COR-L47 (cell line): ENCODE results near the gene ROR2.
A peak's percentile ranks its signal among the peaks of the same experiment; 100 is the strongest.

ENCODE experiments used
- DNase-seq: peaks from one replicate; lab custom pipeline; 2025; lab: John Stamatoyannopoulos, UW

Gene ROR2

DNA sequence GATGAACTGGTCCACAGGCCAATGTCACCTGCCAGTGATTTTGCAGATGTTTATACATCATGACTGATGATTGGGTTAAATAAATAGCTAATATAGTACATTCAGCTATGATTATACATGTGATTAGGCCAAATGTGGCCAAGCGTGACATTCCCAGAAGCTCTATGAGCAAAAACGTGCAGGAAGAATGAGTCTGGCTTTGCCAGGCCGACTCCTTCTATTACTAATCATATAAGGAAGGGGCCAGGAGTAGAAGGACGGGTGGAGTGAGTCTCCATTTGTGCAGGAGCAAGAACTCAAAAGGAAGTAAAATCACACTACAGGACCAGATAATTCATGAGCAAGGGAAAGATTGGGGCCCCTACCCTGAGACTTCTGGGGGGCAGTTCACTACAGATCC, 178.2 kb downstream of the ROR2 start:
- DNase-seq: no peak

DNA sequence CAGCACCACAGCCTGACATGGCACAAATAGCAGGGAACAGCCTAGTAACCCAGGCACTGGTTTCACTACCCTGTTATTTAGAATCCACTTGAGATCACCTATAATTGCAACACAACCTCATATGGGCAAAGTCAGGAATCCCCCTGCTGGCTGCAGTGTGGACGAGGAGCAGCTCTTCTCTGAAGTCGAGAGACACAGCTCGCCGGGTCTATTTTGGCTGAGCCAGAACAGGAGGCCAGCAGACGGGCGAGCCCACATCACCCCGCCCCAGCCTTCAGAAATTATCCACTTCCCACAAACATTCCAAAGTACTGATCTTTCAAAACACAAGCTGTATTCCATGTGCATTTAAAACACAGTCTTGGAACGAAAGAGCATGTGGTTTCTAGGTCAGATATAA, 179.0 kb downstream of the ROR2 start:
- no peak for DNase-seq

DNA sequence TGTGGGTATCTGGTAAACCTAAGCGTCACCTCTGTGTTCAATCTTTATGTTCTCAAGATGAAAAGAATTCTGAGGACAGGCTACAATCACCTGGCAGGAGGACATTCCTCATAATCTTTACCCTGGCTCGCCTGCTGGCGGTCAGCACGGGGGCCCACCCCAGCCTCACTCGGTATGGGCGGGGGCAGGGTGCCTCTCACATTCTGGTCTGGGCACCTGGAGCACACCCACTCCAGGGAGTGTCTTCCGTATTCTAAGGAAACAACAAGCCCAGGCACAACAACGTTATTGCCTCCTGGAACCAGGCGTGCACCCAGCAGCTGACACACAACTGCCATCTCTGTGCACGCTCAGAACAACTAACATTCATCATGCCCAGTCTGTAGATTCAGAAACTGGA, 179.8 kb downstream of the ROR2 start:
- no peak for DNase-seq

DNA sequence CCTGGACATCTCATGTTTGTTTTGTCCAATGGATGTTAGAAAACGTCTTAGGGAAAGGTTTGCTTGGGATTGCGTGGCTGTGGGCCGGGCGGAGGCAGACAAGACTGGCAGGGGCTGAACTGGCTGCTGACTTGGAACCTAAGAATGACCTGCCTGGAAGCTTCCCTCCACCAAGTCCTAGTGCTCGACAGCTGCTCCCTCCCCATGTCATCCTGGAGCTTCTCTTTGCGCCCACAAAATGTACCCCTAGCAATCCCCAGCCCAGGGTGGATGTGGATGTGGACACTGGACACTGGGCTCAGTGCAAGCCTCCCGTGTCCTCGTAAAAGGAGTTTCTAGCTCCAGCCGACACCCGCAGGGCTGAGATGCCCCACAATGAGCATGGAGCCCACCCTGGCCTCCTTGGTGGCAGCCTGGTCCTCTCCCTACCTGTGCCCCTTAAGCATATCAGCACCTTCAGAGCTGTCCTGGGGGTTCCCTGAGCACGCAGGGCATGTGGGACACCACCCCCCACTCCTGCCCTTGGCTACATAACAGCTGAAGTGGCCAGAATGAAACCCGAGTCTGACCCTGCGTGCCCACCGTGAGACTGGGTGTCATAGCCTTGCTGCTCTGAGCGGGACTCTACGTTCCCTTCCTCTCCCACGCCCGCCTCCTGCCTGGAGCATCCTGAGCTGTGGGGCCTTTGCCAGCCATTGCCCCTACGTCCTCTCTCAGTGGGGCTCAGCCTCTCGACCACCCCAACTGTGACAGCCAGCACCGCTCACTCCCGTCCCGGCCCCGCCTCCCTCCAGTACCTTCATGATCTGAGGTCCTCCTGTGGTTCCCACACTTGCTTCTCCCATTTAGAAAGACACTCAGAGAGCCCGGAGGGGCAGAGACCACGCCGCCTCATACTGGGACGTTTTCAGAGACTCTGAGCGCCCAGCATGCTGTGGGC, 180.8 kb downstream of the ROR2 start:
- no peak for DNase-seq

DNA sequence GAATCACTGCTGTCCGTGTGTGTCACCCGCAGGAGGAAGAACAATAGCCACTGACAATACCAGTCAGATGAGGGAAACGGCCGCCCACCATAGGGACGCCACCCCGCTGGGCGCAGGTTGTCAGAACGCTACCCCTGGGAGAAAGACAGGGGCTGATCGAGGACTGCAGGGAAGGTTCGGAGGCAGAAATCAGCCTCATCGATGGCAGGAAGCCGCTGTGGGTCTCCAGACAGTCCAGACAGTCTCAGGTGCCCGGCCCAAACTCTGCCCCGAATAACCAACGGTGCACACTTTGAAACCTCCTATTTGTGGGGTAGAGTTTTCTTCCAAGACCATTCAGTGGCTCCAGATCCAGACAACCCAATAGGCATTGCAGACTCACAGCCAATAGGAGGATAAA, 181.5 kb downstream of the ROR2 start:
- no peak for DNase-seq

DNA sequence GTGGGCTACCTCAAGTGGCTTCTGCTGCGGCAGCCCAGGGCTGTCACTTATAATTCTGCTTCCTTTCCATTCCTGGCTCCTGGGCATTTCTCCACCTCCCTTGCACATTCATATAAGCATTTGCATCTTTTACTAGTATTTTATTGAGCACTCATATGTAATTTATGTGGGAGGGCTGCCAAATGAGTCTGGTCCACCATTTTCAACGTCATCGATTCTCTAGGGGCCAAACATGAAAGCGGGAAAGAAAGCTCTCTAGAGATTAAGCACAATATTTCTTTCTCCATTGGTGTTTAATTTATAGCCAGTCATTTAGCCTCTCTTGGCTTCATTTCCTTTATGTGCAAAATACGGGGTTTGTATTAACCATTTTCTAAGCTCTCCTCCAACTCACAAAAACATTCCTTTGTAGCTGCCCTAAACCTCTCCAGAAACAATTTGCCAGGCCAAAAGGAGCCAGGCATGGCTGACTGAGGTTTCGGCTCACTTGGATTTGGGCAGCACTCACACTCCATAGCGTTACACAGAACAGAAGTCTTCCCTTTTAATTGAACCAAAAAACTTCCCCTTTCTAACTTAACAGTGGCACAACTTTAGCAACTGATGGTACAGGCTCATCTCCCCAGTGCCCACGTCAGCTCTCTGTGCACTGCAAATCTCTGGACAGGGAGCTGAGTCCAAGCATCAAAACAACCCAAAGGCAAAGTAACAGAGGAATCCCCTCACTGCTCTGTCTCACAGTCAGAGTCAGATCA, 183.5 kb downstream of the ROR2 start:
- DNase-seq: no peak

DNA sequence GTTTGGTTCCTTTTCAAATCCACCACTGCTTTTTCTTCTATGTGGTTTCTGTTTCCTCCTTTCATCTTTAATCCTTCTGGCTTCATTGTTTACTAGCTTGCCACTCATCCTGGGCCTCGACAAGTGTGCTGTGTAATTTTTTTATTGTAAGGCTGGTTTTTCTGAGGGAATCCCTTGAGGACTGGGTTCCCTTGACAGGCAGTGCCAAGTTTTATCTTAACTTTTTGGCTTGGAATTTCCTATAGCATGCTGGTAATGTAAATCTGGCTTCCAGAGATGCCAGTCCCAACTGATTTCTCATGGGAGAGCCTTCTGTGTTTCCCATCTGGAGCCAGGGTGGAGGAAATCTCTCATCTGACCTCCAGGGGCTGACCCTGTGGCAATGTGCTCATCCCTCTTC, 184.7 kb downstream of the ROR2 start:
- no peak for DNase-seq

DNA sequence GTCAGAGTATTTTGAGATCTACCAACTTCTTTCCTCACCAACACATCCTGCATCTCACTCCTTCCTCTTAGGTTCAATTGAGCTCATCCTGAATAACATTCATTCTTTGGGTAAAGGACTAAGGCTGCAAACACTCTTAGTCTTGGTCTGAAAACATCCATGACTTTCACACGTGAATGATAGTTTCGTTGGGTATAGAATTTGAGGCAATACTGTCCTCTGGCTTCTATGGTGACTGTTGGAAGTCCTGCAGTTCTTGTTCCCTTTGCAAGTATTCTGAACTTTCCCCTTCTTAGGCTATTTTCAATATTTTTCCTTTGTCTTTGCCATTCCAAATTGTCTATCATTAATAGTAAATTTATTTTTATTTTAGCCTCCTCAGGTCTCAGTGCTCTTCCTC, 185.4 kb downstream of the ROR2 start:
- no peak for DNase-seq

DNA sequence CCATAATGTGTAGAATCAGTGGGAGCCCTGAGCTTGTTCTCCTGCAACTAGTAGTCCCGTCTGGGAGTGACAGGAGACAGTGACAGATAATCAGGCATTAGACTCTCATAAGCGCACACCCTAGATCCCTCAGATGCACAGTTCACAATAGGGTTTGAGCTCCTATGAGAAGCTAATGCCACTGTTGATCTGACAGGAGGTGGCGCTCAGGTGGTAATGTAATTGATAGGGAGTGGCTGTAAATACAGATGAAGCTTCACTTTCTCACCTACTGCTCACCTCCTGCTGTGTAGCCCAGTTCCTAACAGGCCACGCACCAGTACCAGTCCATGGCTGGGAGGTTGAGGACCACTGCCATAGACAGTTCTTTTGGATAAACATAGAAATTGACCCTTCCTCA, 188.7 kb downstream of the ROR2 start:
- DNase-seq: no peak

DNA sequence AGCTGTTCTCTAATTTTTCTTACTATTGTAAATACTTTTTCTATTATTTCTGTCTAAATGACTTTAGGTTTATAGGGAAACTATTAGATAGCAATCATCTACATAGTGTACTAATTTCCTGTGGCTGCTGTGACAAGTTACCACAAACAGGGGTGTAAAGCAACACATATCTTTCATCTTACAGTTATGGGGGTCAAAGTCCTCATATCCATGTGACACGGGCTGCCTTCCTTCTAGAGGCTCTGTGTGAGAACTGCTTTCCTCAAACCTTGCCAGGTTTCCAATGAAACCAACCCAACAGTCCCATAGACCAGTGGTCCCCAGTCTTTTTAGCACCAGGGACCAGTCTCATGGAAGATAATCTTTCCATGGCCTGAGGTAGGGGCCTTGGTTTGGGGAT, 189.1 kb downstream of the ROR2 start:
- DNase-seq: no peak

DNA sequence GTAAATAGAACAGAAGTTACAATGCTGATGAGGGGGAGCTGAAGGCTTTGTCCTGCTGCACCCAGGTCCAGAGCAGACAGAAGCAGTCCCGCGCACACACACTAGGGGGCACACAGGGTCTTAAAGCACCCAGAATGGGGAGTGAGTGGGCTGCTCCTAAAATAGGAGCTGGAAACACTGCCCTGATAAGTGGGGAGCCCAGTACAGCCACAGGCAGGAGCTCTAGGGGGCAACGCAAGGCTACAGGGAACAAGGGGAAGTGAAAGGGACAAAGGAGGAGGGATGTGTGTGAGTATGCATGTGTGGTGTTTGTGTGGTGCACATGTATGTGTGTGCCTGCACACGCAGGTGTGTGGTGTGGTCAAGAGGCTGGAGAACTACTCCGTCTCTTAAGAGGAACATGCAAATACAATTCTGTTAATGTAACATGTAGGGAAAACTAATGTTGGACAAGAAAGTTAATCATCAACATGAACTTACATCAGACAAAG, 191.5 kb downstream of the ROR2 start:
- peak; percentile 27 for DNase-seq

DNA sequence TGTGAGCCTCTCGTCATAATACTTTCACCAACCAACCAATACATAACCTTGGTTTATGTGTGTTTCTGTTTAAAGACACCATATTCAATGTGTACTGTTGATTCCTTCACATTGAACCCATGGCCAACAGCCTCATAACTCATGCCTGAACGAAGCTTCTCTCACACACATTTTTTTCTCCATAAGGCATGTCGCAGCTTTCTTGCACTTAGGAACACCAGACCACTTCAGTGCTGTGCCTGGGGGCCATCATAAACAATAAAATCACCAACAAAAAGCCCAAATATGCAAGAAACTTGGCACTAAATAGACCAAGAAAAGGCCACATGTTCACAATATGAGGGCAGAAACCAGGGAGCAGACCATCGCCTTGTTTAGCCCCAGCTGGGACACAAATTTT, 192.2 kb downstream of the ROR2 start:
- DNase-seq: no peak

DNA sequence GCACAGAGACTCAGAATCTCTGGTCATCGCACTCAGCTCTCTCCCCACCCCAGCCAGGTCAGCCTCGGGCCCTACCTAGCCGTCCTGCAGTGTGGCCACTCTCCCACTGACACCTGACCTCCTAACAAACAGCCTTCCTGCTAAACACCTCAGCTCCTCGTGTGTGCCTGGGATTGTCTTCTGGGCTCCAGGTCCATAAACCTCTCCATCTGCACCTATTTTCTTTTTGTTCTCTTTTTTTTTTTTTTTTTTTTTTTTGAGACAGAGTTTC, 193.6 kb downstream of the ROR2 start:
- no peak for DNase-seq

DNA sequence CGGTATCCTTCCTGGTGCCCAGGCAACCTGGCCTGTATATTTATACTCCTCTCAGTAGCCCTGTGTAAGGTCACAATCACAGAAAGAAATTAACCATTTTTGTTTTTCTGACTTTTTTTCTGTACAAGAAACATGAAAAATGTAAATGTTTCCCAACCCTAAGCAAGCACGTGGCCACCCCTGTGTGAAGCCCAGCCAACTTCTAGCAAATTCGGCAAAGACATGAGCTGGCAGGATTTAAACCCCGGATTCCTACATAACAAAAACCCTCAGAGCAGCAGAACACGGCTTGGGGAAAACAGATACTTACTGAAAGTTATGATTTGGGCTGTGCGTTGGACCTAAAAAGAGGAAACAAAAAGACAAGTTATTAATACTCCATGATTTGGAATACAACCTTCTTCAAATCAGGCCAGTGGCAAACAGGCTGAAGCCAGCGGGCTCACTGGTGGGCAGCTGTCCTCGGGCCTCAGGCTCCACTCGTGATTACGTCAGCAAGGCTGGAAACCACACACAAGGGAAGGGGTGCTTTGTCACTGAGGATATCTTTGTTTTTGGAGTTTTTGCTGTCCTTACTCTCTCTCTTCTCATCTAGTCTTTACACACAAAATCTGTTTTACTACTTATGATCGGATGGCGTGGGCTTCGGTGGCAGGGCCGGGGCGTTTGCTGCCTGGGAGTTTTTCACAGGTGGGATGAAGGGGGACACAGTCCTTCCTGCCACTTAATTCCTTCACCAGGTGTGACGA, 194.1 kb downstream of the ROR2 start:
- DNase-seq: no peak

DNA sequence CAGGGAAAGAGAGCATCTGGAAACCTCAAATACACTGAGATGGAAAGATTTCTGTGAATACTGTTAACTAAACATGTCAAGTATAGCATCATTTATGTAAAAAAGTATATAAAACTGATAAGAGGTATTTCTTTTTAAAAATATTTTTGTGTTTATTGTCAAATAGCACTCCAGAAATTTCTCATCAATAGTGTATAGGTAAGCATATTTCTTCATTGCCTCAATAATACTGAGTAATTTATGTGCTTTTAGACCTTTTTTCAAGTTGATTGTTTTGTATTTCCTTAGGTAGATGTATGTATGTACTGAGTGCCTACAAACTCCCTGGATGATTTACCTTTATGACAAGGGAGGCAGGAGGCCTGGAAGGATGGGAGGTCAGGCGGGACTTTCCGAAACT, 196.3 kb downstream of the ROR2 start:
- DNase-seq: no peak

DNA sequence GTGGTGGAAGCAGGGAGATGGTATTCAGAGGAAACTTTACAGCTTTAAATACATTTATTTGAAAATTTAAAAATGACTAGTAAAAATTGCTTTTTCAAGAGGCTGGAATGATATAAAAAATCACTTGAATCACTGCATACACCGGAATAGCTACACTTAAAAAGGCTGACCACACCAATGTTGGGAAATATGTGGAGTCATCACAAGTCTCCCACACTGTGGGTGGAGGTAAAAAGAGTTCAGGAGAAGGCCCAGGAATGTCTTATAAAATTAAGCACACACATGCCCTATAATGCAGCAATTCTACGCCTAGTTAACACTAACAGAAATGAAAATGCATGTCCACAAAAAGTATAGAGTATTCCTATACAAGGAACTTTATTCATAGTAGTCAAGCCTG, 198.1 kb downstream of the ROR2 start:
- DNase-seq: no peak

DNA sequence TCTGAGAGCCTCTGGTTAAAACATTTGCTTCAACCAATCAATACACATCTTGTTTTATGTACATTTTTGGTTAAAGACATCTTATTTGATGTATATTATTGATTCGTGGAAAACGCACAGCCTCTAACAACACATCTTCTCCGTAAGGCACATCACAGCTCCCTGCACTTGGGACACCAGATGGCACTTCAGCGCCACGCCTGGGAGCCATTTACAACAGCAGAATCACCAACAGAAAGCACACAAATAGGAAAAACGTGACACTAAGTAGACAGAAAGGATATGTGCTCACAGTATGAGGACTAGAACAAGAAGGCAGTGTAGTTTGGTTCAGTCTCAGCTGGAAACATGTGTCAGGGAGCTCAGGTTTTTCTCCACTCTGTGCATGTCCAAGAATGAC, 199.7 kb downstream of the ROR2 start:
- DNase-seq: no peak

DNA sequence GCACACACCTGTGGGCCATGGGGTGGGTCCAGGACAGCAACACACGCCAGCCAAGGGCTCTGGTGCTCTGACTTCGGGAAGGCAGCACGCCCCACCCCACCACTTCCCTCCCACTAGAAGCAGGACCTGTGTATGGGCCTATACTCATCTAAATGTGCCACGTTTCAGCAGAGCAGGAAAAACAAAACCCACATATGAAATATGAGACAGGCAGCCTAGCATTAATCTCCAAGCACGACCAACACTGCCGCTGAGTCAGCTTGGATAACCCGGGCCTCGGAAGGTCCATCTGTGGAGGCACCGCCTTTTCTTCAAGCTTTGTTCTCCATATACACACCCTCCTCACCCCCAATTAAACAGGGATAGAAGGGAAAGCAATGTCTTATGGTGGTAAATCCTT, 203.1 kb downstream of the ROR2 start:
- DNase-seq: no peak

DNA sequence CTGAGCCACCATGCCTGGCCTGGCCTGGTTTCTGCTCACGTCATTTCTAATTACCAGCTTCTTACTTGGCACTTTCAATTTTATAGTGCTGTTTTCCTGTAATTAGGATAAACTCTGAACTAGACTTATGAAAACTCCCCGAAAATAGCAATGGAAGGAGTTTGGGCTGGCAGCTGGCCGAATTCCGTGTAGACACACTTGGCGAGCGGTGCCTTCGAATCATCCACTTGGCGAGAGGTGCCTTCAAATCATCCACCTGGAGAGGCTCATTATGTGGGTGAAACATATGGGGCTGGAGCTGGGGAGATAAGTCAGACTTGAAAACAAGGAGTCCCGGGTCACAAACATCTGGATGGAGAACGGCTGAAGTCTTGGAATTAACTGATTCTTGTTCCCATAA, 203.7 kb downstream of the ROR2 start:
- no peak for DNase-seq

DNA sequence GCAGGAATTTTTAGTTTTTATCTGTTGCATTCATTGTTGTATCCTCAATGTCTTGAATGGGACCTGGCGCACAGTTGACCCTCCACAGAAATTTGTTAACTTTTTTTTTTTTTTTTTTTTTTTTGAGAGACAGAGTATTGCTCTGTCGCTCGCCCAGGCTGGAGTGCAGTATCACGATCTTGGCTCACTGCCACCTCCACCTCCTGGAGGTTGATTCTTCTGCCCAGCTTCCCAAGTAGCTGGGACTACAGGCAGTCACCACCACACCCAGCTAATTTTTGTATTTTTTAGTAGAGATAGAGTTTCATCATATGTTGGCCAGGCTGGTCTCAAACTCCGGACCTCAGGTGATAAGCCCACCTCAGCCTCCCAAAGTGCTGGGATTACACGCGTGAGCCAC, 205.9 kb downstream of the ROR2 start:
- DNase-seq: no peak

DNA sequence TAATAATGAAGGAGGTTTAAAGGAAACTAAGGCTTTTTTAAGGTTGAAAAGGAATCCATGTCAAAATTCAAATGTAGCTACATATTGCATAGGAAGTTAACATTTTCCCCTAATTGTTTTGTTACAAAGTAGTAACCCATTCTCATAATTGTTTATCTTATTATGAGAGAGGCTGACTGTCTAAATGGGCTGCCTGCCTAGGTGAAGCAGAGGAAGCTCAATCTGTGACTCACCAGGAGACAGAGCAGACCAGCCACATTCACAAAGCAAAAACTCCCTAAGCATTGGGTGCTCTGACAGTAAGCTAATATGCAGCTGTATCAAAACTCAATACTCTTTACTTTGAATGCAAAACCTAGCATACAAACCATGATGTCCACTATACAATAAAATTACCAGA, 208.5 kb downstream of the ROR2 start:
- DNase-seq: no peak

DNA sequence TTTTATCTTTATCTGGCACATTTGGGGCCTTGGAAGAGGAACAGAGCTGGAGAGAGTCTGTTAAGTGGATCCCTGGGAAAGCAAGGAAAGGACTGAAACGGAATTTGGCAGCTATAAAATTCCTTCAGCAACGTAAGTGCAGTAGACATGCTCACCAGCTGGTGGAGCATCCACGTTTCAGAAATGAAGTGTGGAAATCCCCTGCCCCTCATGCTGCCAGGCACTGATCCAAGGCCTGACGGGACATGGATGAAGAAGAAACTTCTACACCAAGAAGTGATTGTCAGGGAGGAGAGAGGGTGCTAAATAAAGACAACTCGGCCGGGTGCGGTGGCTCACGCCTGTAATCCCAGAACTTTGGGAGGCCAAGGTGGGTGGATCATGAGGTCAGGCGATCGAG, 209.3 kb downstream of the ROR2 start:
- no peak for DNase-seq
